Esophagus squamous epithelium (tissue), 5 donors: ENCODE measurements around the gene TARM1. TPM values are rescaled to one million over a fixed set of nuclear protein-coding genes. Genes with fewer than 3 reads are reported as not detected.
"Not testable (repeated sequence)": the region's sequence is repeated elsewhere in the genome, so short reads cannot be mapped to it uniquely, and the experiment has no call there.

Experiments used
- DNase-seq: peaks from one replicate; lab custom pipeline; 2025; lab: John Stamatoyannopoulos, UW
- H3K27ac ChIP-seq, 4 donors: fragments of 200-600 bp; sonication (generic); one replicate each; pipeline ENCODE4 v1.5.1; 2016 to 2019; ENCODE audit warnings: mild to moderate bottlenecking in 1 of 4
- H3K27me3 ChIP-seq, 4 donors: fragments of 200-600 bp; sonication (generic); 1 replicate in 3 of 4; 2 replicates in 1 of 4; pipeline versions ENCODE4 v1.5.1 to v1.6.0; 2017 to 2021; ENCODE audit warnings: antibody characterized with exemption in 1 of 4
- H3K36me3 ChIP-seq, 3 donors: fragments of 200-600 bp; sonication (generic); one replicate each; pipeline ENCODE4 v1.5.1; 2016 to 2019
- H3K4me1 ChIP-seq, 3 donors: fragments of 200-600 bp; sonication (generic); one replicate each; pipeline ENCODE4 v1.5.1; 2017 to 2019
- H3K4me3 ChIP-seq, 4 donors: fragments of 200-600 bp; sonication (generic); 1 replicate in 3 of 4; 2 replicates in 1 of 4; pipeline ENCODE4 v1.5.1; 2016 to 2019; ENCODE audit warnings: mild to moderate bottlenecking in 2 of 4, moderate library complexity in 1 of 4
- H3K9me3 ChIP-seq, 3 donors: fragments of 200-600 bp; sonication (generic); one replicate each; pipeline ENCODE4 v1.5.1; 2016 to 2019
- CTCF ChIP-seq, 6 experiments: fragments of 450-650 bp in 4 of 6; fragments of 200-600 bp in 2 of 6; sonication (generic) in 2 of 6; IDR thresholded peaks; one replicate each; pipeline ENCODE4 v1.5.1; 2016 to 2019; ENCODE audit warnings: antibody characterized with exemption in 6 of 6, mild to moderate bottlenecking in 4 of 6, moderate library complexity in 4 of 6
- POLR2A ChIP-seq, 4 donors: fragments of 450-650 bp; IDR thresholded peaks; one replicate each; pipeline ENCODE4 v1.6.1; 2017; ENCODE audit warnings: antibody characterized with exemption in 4 of 4, mild to moderate bottlenecking in 4 of 4, moderate library complexity in 3 of 4
- WGBS, 2 donors: methylation state at CpG; one replicate each; pipeline ENCODE4 v1.1.5; 2018; 5-methylcytosine and 5-hydroxymethylcytosine counted together
- intact Hi-C: fragments of 100-400 bp; cut with DNase I; formaldehyde crosslinking; loops from one replicate; pipeline ENCODE4 v1.15.0; 2022
- total RNA-seq, 4 donors: library from RNA; depleted of rRNA; stranded (reverse); fragments of >200 nt; gene quantifications; one replicate each; pipeline ENCODE4 v1.1.0, GENCODE V29; 2016
- donor health status: DM: yes; HTN: yes; CAD: no.

TARM1 gene
- total RNA-seq, 4 donors from 2014 or later, result not detected

GRCh38 chr19:54099190-54099902, 18.2 kb upstream of the TARM1 start:
- Histone ChIP-seq H3K27ac (no peak overlapping the region), H3K4me3 (no peak overlapping the region)
- WGBS, 2 donors, result 78 to 80% methylated on average over 6 to 11 of the region's 12 CpGs

GRCh38 chr19:54096617-54097106, 15.5 kb upstream of the TARM1 start:
- no peaks in the 10 kb centered on the region for H3K9me3 ChIP-seq
- peak overlapping the region; percentile 30 to 78 (median 50) for H3K27ac ChIP-seq
- 5% methylated on average over 6 to 8 of the region's 14 CpGs for WGBS, 2 donors
- H3K4me1 ChIP-seq, result peaks cover 8 to 24% (median 9%) of the 10 kb centered on the region in 3 donors
- TF ChIP-seq POLR2A (IDR thresholded peaks at IDR 0.05), result no peak
- TF ChIP-seq CTCF (IDR thresholded peaks at IDR 0.05), result peak in 3 of 6 experiments; percentile 6 to 25 (median 13)
- no peak for DNase-seq
- peak overlapping the region; percentile 15 to 66 (median 42) for H3K4me3 ChIP-seq
- H3K27me3 ChIP-seq, result peaks cover 0 to 14% (median 2%) of the 10 kb centered on the region in 4 donors
- intact Hi-C loops, result no loop called here
- H3K36me3 ChIP-seq, result no peaks in the 10 kb centered on the region

More at GRCh38 chr19:54099190-54099902, 18.2 kb upstream of the TARM1 start:
- Histone ChIP-seq H3K9me3 (no peaks in the 10 kb centered on the region), H3K27me3 (peaks cover 0 to 14% (median 2%) of the 10 kb centered on the region in 4 donors), H3K4me1 (peaks cover 13 to 45% (median 23%) of the 10 kb centered on the region in 3 donors), H3K36me3 (no peaks in the 10 kb centered on the region)
- TF ChIP-seq CTCF (IDR thresholded peaks at IDR 0.05), result no peak
- no peak for TF ChIP-seq POLR2A (IDR thresholded peaks at IDR 0.05)
- intact Hi-C loops, result no loop called here
- no peak for DNase-seq

DNA sequence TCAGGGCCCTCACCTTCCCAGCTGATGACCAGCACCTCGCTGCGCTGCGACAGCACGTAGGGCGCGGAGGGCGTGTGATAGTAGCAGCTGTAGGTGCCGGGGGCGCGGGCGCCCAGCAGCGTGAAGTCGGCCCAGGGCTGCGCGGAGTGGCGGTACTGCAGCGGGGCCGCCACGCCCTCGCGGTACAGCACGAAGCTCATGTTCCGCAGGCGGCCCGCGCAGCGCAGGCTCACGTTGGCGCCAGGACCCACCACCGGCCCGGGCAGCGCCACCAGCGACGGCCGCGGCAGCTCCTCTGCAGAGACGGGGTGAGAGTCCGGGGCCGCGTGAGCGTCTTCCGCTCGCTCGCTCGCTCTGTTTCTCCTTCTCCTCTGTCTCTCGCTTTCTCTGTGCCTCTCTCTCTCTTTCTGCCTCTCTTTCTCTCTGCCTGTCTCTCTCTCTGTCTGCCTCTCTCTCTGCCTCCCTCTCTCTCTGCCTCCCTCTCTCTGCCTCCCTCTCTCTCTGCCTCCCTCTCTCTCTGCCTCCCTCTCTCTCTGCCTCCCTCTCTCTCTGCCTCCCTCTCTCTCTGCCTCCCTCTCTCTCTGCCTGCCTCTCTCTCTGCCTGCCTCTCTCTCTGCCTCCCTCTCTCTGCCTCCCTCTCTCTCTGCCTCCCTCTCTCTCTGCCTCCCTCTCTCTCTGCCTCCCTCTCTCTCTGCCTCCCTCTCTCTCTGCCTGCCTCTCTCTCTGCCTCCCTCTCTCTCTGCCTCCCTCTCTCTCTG, 14.9 kb upstream of the TARM1 start:
- H3K27ac ChIP-seq, result peak overlapping the region in 3 of 4 donors; percentile 38 to 78 (median 49)
- intact Hi-C loops, result not testable (repeated sequence)

DNA sequence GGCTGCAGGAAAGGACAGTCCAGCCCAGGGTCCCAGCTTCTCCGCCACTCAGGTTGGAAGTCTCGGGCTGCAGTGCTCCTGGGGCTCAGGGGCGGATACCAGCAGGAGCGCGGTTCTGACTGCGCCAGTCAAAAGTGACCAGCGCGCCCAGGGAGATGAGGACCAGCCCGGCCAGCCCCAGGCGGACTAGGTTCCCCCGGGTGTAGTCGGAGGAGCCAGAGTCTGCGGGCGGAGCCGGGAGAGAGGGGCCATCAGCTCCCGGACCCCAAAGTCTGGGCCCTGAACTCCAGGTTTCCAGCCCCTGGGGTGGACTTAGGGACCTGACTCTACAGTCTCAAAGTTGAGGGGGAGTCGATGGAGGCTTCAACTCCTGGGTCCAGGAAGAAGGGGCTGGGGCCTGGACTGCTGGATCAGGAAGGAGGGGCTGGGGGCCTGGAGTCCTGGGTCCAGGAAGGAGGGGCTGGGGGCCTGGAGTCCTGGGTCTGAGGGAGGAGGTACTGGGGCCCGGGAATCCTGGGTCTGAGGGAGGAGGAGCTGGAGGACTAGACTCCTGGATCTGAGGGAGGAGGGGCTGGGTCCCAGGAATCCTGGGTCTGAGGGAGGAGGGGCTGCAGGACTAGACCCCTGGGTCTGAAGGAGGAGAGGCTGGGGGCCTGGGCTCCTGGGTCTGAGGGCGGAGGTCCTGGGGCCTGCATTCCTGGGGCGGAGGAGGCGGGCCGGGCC, 14.1 kb upstream of the TARM1 start:
- peaks cover 8 to 24% (median 9%) of the 10 kb centered on the region in 3 donors for H3K4me1 ChIP-seq
- peak overlapping the region; percentile 17 to 66 (median 42) for H3K4me3 ChIP-seq
- no peaks in the 10 kb centered on the region for H3K36me3 ChIP-seq
- no peak for TF ChIP-seq POLR2A (IDR thresholded peaks at IDR 0.05)
- no peak for TF ChIP-seq CTCF (IDR thresholded peaks at IDR 0.05)
- intact Hi-C loops, result no loop called here
- peak overlapping the region in 1 of 4 donors; percentile 78 for H3K27ac ChIP-seq
- peaks cover 0 to 14% (median 2%) of the 10 kb centered on the region in 4 donors for H3K27me3 ChIP-seq
- 11 to 79% methylated on average over 1 to 17 of the region's 22 CpGs for WGBS, 2 donors
- no peak for DNase-seq
- H3K9me3 ChIP-seq, result no peaks in the 10 kb centered on the region

More for the DNA sequence above, 14.9 kb upstream of the TARM1 start:
- Histone ChIP-seq H3K27me3 (peaks cover 0 to 14% (median 2%) of the 10 kb centered on the region in 4 donors), H3K4me3 (peak overlapping the region; percentile 17 to 66 (median 42)), H3K4me1 (peaks cover 8 to 24% (median 9%) of the 10 kb centered on the region in 3 donors)
- not testable (repeated sequence) for H3K9me3 ChIP-seq, H3K36me3 ChIP-seq, DNase-seq
- 1 to 2% methylated on average over 14 to 19 of the region's 46 CpGs for WGBS, 2 donors

- WGBS, 2 donors, result 78 to 87% methylated on average over 14 to 16 of the region's 17 CpGs
- no peaks in the 10 kb centered on the region for H3K9me3 ChIP-seq
- DNase-seq, result no peak
- H3K27me3 ChIP-seq, result peaks cover 0 to 19% (median 2%) of the 10 kb centered on the region in 4 donors
- TF ChIP-seq CTCF (IDR thresholded peaks at IDR 0.05) (no peak), POLR2A (IDR thresholded peaks at IDR 0.05) (no peak)
- H3K4me3 ChIP-seq, result no peak overlapping the region
- H3K4me1 ChIP-seq, result peaks cover 8 to 24% (median 9%) of the 10 kb centered on the region in 3 donors
- no peaks in the 10 kb centered on the region for H3K36me3 ChIP-seq
- intact Hi-C loops, result no loop called here
- no peak overlapping the region for H3K27ac ChIP-seq
Observed at GRCh38 chr19:54094426-54095000, 13.3 kb upstream of the TARM1 start.
